AG04450 (cell line): ENCODE measurements around the gene ROGDI. TPM values are rescaled to one million over a fixed set of nuclear protein-coding genes. Genes with fewer than 3 reads are reported as not detected.
A peak's percentile ranks its signal among the peaks of the same experiment; 100 is the strongest.

Source experiments
- CTCF ChIA-PET: fragments of 300-600, 350-600 bp; formaldehyde crosslinking; extraction: SDS; loops from one replicate; lab custom pipeline; 2022; ENCODE audit warnings: antibody characterized with exemption, inconsistent platforms; lab: Charles Lee
- POLR2A ChIA-PET: fragments of 350-600 bp; formaldehyde crosslinking; extraction: SDS; loops from one replicate; lab custom pipeline; 2021; ENCODE audit warnings: antibody characterized with exemption, inconsistent platforms; lab: Yijun Ruan, JAX
- DNase-seq: peaks from one replicate; pipeline ENCODE4 v3.0.0-alpha.2; 2011; ENCODE audit warnings: low read depth, low spot score
- H3K27ac ChIP-seq: one replicate; pipeline ENCODE4 v1.5.1; 2012; ENCODE audit warnings: low read depth, low read length, control low read depth
- H3K27me3 ChIP-seq: one replicate; pipeline ENCODE4 v1.6.0; 2012; ENCODE audit warnings: low read length; ENCODE audit not compliant: control insufficient read depth, insufficient read depth
- H3K4me3 ChIP-seq: 2 replicates; pipeline ENCODE4 v1.5.1; 2011; ENCODE audit warnings: mild to moderate bottlenecking, low read depth, low read length, control low read depth
- H3K9me3 ChIP-seq: 2 replicates; pipeline ENCODE4 v1.5.1; 2012; ENCODE audit warnings: low read length; ENCODE audit not compliant: control insufficient read depth, insufficient read depth
- polyA plus RNA-seq: library from polyadenylated mRNA; depleted of rRNA; stranded (reverse); fragments of >200 nt; gene quantifications from 2 replicates; pipeline ENCODE4 v1.2.3, GENCODE V29; 2011
- TF ChIP-seq, protein P1 (sequence below): IDR thresholded peaks from 2 replicates; pipeline ENCODE4 v1.5.1; 2011; ENCODE audit warnings: low read depth, low read length, control low read depth, inconsistent platforms

Gene ROGDI
- polyA plus RNA-seq, 1 experiment, result 9.2 TPM

DNA sequence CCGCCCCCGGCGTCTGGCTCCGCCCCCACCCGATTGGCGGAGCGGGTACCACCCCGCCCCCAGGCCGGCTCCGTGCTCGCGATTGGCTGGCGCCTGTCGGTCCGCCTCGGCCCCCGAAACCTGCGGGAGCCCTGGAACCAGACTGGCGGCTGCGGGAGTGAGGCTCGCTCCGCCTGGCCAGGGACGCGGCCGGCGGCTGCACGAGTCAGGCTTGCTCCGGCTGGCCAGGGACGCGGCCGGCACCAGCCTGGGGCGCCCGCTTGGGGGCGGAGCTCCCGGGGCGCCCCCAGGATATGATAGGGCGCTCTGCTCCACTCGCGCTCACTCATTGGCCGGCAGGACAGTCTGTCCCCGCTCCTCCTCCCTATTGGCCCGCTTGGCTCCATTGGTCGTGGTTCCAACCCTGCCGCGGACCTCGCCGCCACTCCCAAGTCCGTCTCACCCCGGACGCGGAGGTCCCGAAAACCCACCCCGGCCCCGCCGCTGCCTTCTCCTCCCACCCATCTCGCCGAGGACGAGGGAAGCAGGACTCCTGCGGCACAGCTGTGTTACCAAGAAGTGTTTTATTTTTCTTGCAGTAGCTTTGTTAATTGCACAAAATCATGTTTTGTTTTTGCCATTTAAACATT, 340 bp upstream of the ROGDI start:
- Histone ChIP-seq H3K27me3 (no peaks in the 10 kb centered on the region), H3K27ac (no peak overlapping the region), H3K9me3 (no peaks in the 10 kb centered on the region; the same call in 1 of the 2 replicates), H3K4me3 (peak overlapping the region; percentile 77)
- POLR2A ChIA-PET, result interaction anchor here (0.5 to 1.0 kb wide), 4 partner anchors 10 to 204 kb away, joined by 3 to 5 read pairs (median 3); no protein-coding TSS in a partner anchor
- TF ChIP-seq, protein P1, sequence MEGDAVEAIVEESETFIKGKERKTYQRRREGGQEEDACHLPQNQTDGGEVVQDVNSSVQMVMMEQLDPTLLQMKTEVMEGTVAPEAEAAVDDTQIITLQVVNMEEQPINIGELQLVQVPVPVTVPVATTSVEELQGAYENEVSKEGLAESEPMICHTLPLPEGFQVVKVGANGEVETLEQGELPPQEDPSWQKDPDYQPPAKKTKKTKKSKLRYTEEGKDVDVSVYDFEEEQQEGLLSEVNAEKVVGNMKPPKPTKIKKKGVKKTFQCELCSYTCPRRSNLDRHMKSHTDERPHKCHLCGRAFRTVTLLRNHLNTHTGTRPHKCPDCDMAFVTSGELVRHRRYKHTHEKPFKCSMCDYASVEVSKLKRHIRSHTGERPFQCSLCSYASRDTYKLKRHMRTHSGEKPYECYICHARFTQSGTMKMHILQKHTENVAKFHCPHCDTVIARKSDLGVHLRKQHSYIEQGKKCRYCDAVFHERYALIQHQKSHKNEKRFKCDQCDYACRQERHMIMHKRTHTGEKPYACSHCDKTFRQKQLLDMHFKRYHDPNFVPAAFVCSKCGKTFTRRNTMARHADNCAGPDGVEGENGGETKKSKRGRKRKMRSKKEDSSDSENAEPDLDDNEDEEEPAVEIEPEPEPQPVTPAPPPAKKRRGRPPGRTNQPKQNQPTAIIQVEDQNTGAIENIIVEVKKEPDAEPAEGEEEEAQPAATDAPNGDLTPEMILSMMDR, result no peak
- DNase-seq, result peak; percentile 79
- CTCF ChIA-PET, result interaction anchor here (0.5 to 1.0 kb wide), 4 partner anchors 132 to 154 kb away, joined by 4 to 6 read pairs (median 4); no protein-coding TSS in a partner anchor

DNA sequence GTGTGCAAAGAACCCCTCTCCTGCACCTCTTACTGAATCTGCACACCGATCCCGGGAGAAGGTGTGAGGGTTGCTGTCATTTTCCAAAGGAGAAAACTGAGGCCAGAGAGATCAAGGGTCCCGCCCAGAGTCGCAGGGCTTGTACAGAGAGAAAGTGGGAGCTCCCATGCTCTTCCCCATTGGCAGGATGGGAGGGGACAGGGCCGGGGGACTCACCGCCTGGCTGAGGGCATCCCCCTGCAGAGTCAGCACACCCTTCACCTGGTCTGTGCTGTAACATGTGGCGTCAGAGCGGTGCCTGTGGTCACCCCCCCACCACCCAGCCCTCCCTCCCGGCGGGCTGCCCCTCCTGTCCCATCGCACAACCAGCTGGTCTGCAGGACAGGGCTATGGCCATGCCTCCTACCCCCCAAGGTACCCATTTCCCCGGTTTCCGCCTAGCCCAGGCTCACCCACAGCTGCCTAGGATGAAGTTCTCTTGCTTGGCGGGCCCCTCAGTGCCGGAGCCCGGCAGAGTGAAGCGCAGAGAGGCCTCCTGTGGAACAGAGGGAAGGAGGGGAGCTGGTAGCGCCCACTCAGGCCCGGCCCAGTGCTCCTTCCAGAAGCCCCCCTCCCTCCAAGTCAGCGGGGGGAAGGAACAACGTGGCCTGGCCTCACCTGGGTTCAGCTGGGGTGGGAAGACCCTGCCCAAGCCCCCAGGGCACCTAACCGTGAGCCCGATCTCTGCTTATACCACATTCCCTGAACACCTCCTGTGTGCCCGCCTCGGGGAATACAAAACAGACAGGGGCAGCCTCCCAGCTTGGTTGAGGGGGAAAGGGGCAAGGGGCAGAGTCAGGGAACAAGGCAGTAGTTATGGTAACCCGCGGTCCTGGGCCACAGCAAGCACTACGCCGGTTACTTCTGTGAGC, 1.1 kb downstream of the ROGDI start:
- Histone ChIP-seq H3K27ac (no peak overlapping the region), H3K27me3 (no peaks in the 10 kb centered on the region), H3K9me3 (no peaks in the 10 kb centered on the region; the same call in 1 of the 2 replicates), H3K4me3 (peak overlapping the region; percentile 77)
- POLR2A ChIA-PET, result no interaction called here
- CTCF ChIA-PET, result no interaction called here
- TF ChIP-seq, protein P1, result no peak
- DNase-seq, result no peak

DNA sequence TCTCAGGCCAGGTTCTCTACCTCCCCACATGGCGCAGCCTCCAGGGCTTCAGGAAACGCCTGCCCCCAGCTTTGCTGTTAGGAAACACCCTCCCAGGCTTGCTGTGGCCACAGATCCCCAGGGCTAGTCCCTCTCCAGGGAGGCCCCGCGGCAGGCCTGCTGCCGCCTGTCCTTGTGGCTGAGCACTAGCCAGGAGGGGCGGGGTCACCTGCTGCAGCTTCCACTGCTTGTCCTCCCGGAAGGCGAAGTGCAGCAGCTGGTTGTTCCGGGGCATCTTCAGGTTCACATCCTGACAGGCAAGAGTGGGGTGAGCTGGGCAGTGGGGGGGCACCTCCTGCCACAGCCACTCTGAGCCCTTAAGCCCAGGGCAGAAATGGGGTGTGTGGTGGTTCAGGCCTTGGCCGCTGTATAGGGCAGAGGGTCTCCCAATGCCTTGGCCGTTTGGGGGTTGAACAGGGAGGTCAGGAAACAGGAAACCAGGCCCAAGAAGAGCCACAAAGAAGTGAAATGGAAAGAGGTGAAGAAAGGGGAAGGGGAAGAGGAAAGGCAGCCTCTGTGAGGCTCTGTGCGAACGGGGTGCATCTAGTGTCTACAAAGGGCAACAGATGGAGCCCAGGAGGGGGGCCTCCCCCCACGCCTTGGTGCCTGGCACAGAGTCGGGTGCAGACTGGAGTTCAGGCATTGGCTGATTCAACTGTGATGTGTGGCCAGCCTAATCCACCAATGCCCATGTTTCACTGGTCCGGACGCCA, 2.0 kb downstream of the ROGDI start:
- ChIA-PET CTCF (no interaction called here), POLR2A (no interaction called here)
- no peak for DNase-seq

DNA sequence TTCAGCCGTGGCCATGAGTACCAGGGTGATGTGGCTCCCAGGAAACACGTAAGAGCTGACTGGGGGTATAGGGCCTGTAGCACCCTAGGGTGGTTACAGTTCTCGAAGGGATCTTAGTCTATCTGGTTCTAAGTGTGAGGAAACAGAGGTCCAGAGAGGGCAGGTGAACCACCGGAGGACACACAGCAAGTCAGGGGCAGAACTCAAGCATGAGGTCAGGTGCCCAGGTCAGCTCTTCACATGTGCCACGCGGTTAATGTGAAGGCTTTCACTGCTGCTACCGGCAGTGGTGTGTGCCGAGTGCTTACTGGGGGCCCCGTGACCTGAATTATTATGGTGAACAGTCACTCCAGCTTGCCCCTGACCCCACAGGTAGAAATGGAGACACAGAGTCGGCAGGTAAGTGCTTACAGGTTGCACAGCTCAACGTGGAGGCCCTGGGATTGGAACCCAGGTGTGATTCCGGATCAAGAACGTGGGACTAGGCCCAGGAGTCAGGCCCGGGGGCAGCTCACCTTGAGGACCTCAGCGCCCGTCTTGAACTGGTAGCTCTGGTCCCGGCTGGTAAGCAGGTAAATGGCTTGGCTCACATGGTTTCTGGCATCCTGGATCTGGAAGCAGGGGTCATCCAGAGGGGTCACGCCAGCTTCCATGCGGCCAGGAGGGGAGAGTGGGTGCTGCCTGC, 3.1 kb downstream of the ROGDI start:
- H3K27me3 ChIP-seq, result no peaks in the 10 kb centered on the region
- H3K9me3 ChIP-seq, result no peaks in the 10 kb centered on the region; the same call in 1 of the 2 replicates
- H3K4me3 ChIP-seq, result no peak overlapping the region
- no peak overlapping the region for H3K27ac ChIP-seq
- TF ChIP-seq, protein P1, result no peak
- ChIA-PET CTCF (no interaction called here), POLR2A (interaction anchor here (0.5 kb wide), 1 partner anchor 235 kb away, joined by 4 read pairs; no protein-coding TSS in a partner anchor)
- no peak for DNase-seq

More for the DNA sequence above, 2.0 kb downstream of the ROGDI start:
- TF ChIP-seq, protein P1, result no peak
- no peaks in the 10 kb centered on the region; the same call in 1 of the 2 replicates for H3K9me3 ChIP-seq
- no peak overlapping the region for H3K4me3 ChIP-seq
- no peaks in the 10 kb centered on the region for H3K27me3 ChIP-seq
- H3K27ac ChIP-seq, result no peak overlapping the region
